Measurements from ENCODE around the gene OXNAD1. TPM values are rescaled to one million over a fixed set of nuclear protein-coding genes. Genes with fewer than 3 reads are reported as not detected.

Gene OXNAD1
- total RNA-seq, 1 experiment from 2014 or later: 18.5 TPM

DNA sequence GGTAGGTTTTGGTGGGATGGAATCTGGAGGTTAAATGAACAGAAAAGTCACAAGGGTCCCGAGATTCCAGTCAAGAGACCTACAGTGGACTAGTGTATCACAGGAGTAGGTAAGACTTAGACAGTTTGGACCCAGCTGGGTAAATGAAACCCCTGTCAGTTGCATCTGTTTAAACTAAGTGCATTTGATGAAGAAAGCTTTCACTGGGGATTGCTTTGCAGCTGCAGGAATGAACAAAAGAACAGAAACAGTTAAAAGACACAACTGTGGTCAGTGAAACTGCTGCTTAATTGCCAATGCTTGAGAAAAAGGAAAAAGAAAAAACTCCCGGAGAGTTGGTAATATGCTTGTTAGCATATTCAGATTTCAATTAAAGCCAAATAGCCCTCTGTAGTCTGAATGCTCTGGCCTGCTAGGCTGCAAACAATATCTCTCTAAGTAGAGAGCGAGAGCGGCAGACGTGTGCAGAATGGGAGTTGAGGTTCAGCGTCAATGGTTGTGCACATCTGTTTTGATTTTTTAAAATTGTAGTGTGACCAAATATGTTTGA is 37.1 kb downstream of the OXNAD1 start:
- intact Hi-C loops (cut with micrococcal nuclease; ENCODE audit: unreplicated experiment): no loop called here
- Histone ChIP-seq H3K4me2 (no peak overlapping the region), H3K4me1 (replicated peaks; ENCODE audit: insufficient read depth) (no peaks in the 10 kb centered on the region), H4K20me1 (ENCODE audit: insufficient read depth) (0 out of 2 replicates have a peak, but pooled peaks cover 2% of the 10 kb centered on the region), H2AFZ (no peak overlapping the region), H3K4me3 (no peak overlapping the region), H3K27ac (no peak overlapping the region), H3K27me3 (ENCODE audit: insufficient read depth, low read depth) (no peaks in the 10 kb centered on the region), H3F3A (ENCODE audit: insufficient read depth, low read depth) (no peaks in the 10 kb centered on the region), H3K79me2 (ENCODE audit: low read depth) (no peaks in the 10 kb centered on the region), H3K9me3 (ENCODE audit: insufficient read depth, low read depth) (no peaks in the 10 kb centered on the region), H3K9me2 (ENCODE audit: insufficient read depth) (no peaks in the 10 kb centered on the region), H3K36me3 (ENCODE audit: low read depth) (peaks cover 5% of the 10 kb centered on the region)
- no TSS peak for BruUV-seq (replicated peaks)
- no peak for DNase-seq
- CTCF ChIA-PET: interaction anchor here (0.5 kb wide), 1 partner anchor 36 kb away, joined by 5 read pairs; no protein-coding TSS in a partner anchor
- no peak for TF ChIP-seq EZH2 (IDR thresholded peaks at IDR 0.05; ENCODE audit: low read depth)
- TF ChIP-seq, protein P1, sequence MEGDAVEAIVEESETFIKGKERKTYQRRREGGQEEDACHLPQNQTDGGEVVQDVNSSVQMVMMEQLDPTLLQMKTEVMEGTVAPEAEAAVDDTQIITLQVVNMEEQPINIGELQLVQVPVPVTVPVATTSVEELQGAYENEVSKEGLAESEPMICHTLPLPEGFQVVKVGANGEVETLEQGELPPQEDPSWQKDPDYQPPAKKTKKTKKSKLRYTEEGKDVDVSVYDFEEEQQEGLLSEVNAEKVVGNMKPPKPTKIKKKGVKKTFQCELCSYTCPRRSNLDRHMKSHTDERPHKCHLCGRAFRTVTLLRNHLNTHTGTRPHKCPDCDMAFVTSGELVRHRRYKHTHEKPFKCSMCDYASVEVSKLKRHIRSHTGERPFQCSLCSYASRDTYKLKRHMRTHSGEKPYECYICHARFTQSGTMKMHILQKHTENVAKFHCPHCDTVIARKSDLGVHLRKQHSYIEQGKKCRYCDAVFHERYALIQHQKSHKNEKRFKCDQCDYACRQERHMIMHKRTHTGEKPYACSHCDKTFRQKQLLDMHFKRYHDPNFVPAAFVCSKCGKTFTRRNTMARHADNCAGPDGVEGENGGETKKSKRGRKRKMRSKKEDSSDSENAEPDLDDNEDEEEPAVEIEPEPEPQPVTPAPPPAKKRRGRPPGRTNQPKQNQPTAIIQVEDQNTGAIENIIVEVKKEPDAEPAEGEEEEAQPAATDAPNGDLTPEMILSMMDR (conservative IDR thresholded peaks at IDR 0.05): no peak
- POLR2A ChIA-PET (ENCODE audit: unreplicated experiment): no interaction called here

DNA sequence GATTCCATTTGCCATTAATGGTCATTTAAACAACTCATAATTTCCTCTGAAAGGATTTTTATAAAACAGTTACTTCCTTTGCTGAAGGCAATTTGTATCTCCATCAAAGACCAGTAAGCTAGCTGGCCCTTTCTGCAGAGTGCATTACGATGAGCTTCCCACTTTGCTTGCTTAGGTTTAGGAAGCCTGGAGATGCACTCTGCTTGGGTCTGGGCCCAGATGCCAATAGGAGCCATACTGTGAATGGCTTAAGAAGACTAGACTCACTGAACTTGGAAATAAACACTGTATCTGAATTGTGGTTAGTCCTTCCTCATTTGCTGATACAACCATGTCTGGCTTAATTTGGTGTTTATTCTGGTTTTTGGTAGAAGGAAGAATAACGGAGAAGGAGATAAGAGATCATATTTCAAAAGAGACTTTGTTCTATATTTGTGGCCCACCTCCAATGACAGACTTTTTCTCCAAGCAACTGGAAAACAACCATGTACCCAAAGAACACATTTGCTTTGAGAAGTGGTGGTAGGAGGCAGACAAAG is 38.1 kb downstream of the OXNAD1 start:
- no peaks in the 10 kb centered on the region for H3K9me3 ChIP-seq (ENCODE audit: insufficient read depth, low read depth)
- H3K27me3 ChIP-seq (ENCODE audit: insufficient read depth, low read depth): no peaks in the 10 kb centered on the region
- CTCF ChIA-PET: no interaction called here
- H3K4me2 ChIP-seq: no peak overlapping the region
- H3K4me3 ChIP-seq: no peak overlapping the region
- H3K79me2 ChIP-seq (ENCODE audit: low read depth): no peaks in the 10 kb centered on the region
- no peaks in the 10 kb centered on the region for H3K4me1 ChIP-seq (replicated peaks; ENCODE audit: insufficient read depth)
- POLR2A ChIA-PET (ENCODE audit: unreplicated experiment): no interaction called here
- H3K36me3 ChIP-seq (ENCODE audit: low read depth): no peaks in the 10 kb centered on the region; the same call in 1 of the 2 replicates
- intact Hi-C loops (cut with micrococcal nuclease; ENCODE audit: unreplicated experiment): no loop called here
- BruUV-seq (replicated peaks): no TSS peak
- 0 out of 2 replicates have a peak, but pooled peaks cover 4% of the 10 kb centered on the region for H4K20me1 ChIP-seq (ENCODE audit: insufficient read depth)
- TF ChIP-seq, protein P1 (conservative IDR thresholded peaks at IDR 0.05): no peak
- no peak for TF ChIP-seq EZH2 (IDR thresholded peaks at IDR 0.05; ENCODE audit: low read depth)
- no peak for DNase-seq
- H2AFZ ChIP-seq: no peak overlapping the region
- H3K9me2 ChIP-seq (ENCODE audit: insufficient read depth): no peaks in the 10 kb centered on the region
- no peak overlapping the region for H3K27ac ChIP-seq
- H3F3A ChIP-seq (ENCODE audit: insufficient read depth, low read depth): no peaks in the 10 kb centered on the region

DNA sequence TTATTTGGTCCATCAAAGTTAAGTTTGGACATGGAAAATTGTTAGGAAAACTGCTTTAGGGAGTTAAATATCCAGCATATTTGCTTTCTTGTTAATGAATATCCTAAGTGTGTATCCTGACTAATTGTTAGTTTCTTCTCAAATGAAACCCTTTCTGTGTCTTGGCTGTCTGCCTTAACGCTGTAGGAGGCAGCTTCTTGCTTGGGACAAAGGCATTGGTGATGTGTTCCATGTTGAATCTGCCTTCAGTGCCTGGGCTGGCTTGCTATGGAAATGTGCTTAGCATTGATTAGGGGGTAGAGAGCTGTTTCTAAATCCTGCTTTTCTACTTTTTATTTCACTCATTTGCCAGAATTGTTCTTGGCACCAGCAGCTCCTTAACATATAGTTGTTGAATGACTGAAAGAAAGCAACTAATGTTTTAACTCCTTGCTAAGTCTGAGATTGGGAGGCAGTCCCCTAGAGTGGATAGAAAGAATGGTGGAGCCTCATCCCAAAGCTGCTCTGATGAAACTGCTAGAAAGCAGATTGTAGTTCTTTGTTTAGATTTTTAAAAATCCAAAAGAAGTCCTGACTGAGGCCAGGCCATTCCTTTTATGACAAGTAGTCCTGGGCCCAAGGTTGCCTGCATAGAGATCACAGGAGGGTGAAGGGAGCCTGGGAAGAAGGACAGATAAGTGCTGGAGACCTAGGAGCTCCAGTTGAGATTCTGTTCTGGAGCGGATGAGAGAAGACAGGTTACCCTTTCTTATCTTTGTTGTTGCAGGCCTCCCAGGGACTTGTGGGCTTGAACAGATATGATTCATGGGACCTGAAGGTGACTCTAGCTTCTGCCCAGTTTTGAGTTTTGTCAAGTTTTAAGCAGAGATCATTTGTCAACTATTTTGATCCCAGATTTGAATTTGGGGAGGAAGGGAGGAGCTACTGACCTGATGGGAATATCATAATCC is 39.3 kb downstream of the OXNAD1 start:
- POLR2A ChIA-PET (ENCODE audit: unreplicated experiment): no interaction called here
- 0 out of 2 replicates have a peak, but pooled peaks cover 4% of the 10 kb centered on the region for H4K20me1 ChIP-seq (ENCODE audit: insufficient read depth)

More for the DNA sequence above, 39.3 kb downstream of the OXNAD1 start:
- DNase-seq: no peak
- no peak overlapping the region for H3K27ac ChIP-seq
- H3K4me2 ChIP-seq: no peak overlapping the region
- intact Hi-C loops (cut with micrococcal nuclease; ENCODE audit: unreplicated experiment): no loop called here
- no peaks in the 10 kb centered on the region for H3F3A ChIP-seq (ENCODE audit: insufficient read depth, low read depth)
- TF ChIP-seq EZH2 (IDR thresholded peaks at IDR 0.05; ENCODE audit: low read depth): no peak
- TF ChIP-seq, protein P1 (conservative IDR thresholded peaks at IDR 0.05): no peak
- no peaks in the 10 kb centered on the region for H3K27me3 ChIP-seq (ENCODE audit: insufficient read depth, low read depth)
- H3K4me1 ChIP-seq (replicated peaks; ENCODE audit: insufficient read depth): peaks cover 2% of the 10 kb centered on the region; the same call in 1 of the 2 replicates
- H3K4me3 ChIP-seq: no peak overlapping the region
- no TSS peak for BruUV-seq (replicated peaks)
- CTCF ChIA-PET: no interaction called here
- H3K79me2 ChIP-seq (ENCODE audit: low read depth): no peaks in the 10 kb centered on the region
- H3K36me3 ChIP-seq (ENCODE audit: low read depth): no peaks in the 10 kb centered on the region; the same call in 1 of the 2 replicates
- H2AFZ ChIP-seq: no peak overlapping the region
- H3K9me3 ChIP-seq (ENCODE audit: insufficient read depth, low read depth): no peaks in the 10 kb centered on the region
- H3K9me2 ChIP-seq (ENCODE audit: insufficient read depth): no peaks in the 10 kb centered on the region
